Naive thymus-derived CD8-positive, alpha-beta T cell (primary cell): ENCODE measurements around the gene WNT4. TPM values are rescaled to one million over a fixed set of nuclear protein-coding genes. Genes with fewer than 3 reads are reported as not detected.

Experiments used
- ATAC-seq, 2 donors: fragments of 150-1000 bp; cut with Tn5 transposase in 1 of 2; sonication (Bioruptor Pico), chemical (Tn5 transposase) in 1 of 2; 1 replicate in 1 of 2; 2 replicates in 1 of 2; pipeline ENCODE4 v1.10.0; 2021; ENCODE audit warnings: mild to moderate bottlenecking in 2 of 2, moderate library complexity in 2 of 2
- POLR2A ChIA-PET: fragments of 350-600 bp; sonication (Branson Sonifier 250); formaldehyde crosslinking; loops from one replicate; lab custom pipeline; 2021; ENCODE audit warnings: antibody characterized with exemption; lab: Charles Lee
- DNase-seq, 10 donors: peaks; one replicate each; pipeline versions ENCODE4 v3.0.0 to v3.0.0-alpha.2; 2020 to 2022
- H3K27ac Mint-ChIP-seq, 10 donors: one replicate each; pipeline ENCODE4 v1.8.0; 2020 to 2022; ENCODE audit warnings: mild to moderate bottlenecking in 10 of 10, mixed read lengths in 10 of 10, moderate library complexity in 4 of 10, inconsistent platforms in 1 of 10
- H3K27me3 Mint-ChIP-seq, 5 donors: one replicate each; pipeline ENCODE4 v1.8.0; 2021 to 2022; ENCODE audit warnings: mixed read lengths in 5 of 5
- H3K36me3 Mint-ChIP-seq, 3 donors: one replicate each; pipeline ENCODE4 v1.8.0; 2020 to 2022; ENCODE audit warnings: mixed read lengths in 3 of 3, mild to moderate bottlenecking in 2 of 3, inconsistent platforms in 1 of 3
- H3K4me1 Mint-ChIP-seq, 4 donors: one replicate each; pipeline ENCODE4 v1.8.0; 2021 to 2022; ENCODE audit warnings: mixed read lengths in 4 of 4
- H3K4me3 Mint-ChIP-seq, 10 donors: one replicate each; pipeline ENCODE4 v1.8.0; 2020 to 2022; ENCODE audit warnings: mild to moderate bottlenecking in 10 of 10, mixed read lengths in 10 of 10, moderate library complexity in 6 of 10, inconsistent platforms in 1 of 10
- H3K9me3 Mint-ChIP-seq, 9 donors: one replicate each; pipeline ENCODE4 v1.8.0; 2020 to 2022; ENCODE audit warnings: mixed read lengths in 9 of 9, mild to moderate bottlenecking in 3 of 9, inconsistent platforms in 1 of 9, moderate library complexity in 1 of 9
- polyA plus RNA-seq, 3 donors: library from polyadenylated mRNA; unstranded; fragments of 300-500 nt; fragmentation: Illumina TruSeq; gene quantifications; one replicate each; pipeline ENCODE4 v1.2.3, GENCODE V29; 2021
- total RNA-seq, 8 experiments: library from RNA in 2 of 8; stranded (reverse) in 2 of 8; gene quantifications; one replicate each; pipeline ENCODE4 v1.2.3 and lab custom pipeline; 2021 to 2026

Gene WNT4
- total RNA-seq (not detected), polyA plus RNA-seq (not detected), total RNA-seq (lab: John Stamatoyannopoulos, UW) (0 to 0.07 (median 0) reads per million in 6 experiments)

GRCh38 chr1:22143065-22144033 lies at the start of gene WNT4:
TSS of gene WNT4 (minus strand) at chr1:22143097. CDS start at chr1:22142922, 175 bp downstream.
- ATAC-seq = peak; percentile 71 to 78
- Mint-ChIP-seq H3K27ac (no peak within 1 kb of the TSS), H3K36me3 (no peaks in the 10 kb centered on the region), H3K4me1 (peaks cover 4 to 15% (median 11%) of the 10 kb centered on the region in 4 donors), H3K27me3 (peaks cover 20 to 61% (median 51%) of the 10 kb centered on the region in 5 donors), H3K4me3 (peak within 1 kb of the TSS; percentile 64 to 89 (median 78)), H3K9me3 (no peaks in the 10 kb centered on the region)
- peak in 4 of 10 donors; percentile 8 to 36 (median 21) for DNase-seq
- POLR2A ChIA-PET = no interaction called here

DNA sequence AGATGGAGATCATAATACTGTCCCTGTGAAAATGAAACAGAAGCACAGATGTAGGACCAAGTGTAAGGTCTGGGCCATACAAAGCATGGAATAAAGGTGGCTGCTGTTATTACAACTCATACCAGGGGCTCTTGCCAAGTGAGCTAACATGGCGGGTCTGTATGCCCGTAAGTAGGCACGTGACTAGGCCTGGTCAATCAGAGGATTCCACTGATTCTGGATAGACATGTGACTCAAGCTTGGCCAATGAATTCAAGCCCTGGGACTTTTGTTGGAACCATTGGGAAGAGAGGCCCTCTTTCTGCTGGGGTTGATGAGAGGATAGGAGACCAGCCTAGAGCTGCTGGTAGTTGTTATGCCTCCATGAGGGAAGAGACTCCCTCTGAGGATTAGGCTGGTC lies 47.8 kb upstream of the WNT4 start:
- H3K27me3 Mint-ChIP-seq = peaks cover 4 to 28% (median 27%) of the 10 kb centered on the region in 5 donors
- H3K27ac Mint-ChIP-seq = no peak overlapping the region
- no peak overlapping the region for H3K4me3 Mint-ChIP-seq
- POLR2A ChIA-PET = no interaction called here
- no peaks in the 10 kb centered on the region for H3K36me3 Mint-ChIP-seq
- DNase-seq (no peak), ATAC-seq (no peak)
- peaks cover 0 to 3% (median 0%) of the 10 kb centered on the region in 4 donors for H3K4me1 Mint-ChIP-seq
- H3K9me3 Mint-ChIP-seq = no peaks in the 10 kb centered on the region

DNA sequence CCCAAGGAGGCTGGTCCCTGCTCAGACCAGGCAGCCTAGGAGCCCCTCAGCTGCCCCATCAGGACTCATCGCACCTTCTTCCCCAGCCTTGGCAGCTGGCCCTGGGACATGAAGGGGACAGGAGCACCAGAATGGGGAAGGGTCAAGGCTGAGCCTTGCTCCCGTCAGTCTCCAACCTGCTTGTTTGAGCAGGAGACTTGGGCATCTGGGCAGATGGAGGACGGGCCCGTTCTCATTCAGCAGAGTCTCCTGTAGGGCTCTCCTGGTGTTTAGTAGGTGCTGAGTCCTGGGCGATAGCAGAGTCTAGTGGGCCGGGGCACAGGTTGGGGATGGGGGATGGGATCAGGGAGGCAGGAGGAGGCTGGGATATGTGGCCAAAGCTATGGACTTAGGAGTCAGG lies 47.4 kb upstream of the WNT4 start:
- H3K4me1 Mint-ChIP-seq = peaks cover 0 to 5% (median 0%) of the 10 kb centered on the region in 4 donors
- H3K27ac Mint-ChIP-seq = peak overlapping the region in 1 of 10 donors; percentile 29
- no peak overlapping the region for H3K4me3 Mint-ChIP-seq
- POLR2A ChIA-PET = no interaction called here
- H3K9me3 Mint-ChIP-seq = no peaks in the 10 kb centered on the region
- peaks cover 6 to 33% (median 31%) of the 10 kb centered on the region in 5 donors for H3K27me3 Mint-ChIP-seq
- ATAC-seq (no peak), DNase-seq (no peak)
- no peaks in the 10 kb centered on the region for H3K36me3 Mint-ChIP-seq

DNA sequence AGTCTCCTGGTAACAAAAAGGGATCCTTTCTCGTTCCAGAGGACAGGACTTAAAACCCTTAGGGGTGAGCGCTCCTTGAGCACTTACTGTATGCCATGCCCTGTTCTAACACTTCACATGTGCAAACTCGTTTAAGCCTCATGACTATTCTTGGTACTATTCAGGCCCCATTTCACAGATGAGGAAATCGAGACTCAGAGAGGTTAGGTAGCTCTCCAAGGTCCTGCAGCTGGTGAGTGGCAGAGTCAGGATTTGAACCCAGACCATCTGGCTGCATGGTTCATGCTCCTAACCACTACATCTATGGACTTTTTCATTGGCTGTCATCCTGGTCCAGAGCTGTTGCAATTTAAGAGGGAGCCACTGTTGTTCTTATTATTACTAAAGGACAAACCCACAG lies 46.7 kb upstream of the WNT4 start:
- ATAC-seq (no peak), DNase-seq (no peak)
- H3K27me3 Mint-ChIP-seq = peaks cover 6 to 38% (median 31%) of the 10 kb centered on the region in 5 donors
- no peaks in the 10 kb centered on the region for H3K36me3 Mint-ChIP-seq
- POLR2A ChIA-PET = no interaction called here
- no peaks in the 10 kb centered on the region for H3K9me3 Mint-ChIP-seq
- peaks cover 0 to 5% (median 0%) of the 10 kb centered on the region in 4 donors for H3K4me1 Mint-ChIP-seq
- H3K27ac Mint-ChIP-seq = no peak overlapping the region
- no peak overlapping the region for H3K4me3 Mint-ChIP-seq

- DNase-seq (no peak), ATAC-seq (no peak)
- H3K4me1 Mint-ChIP-seq = peaks cover 0 to 5% (median 0%) of the 10 kb centered on the region in 4 donors
- H3K27me3 Mint-ChIP-seq = peaks cover 9 to 45% (median 34%) of the 10 kb centered on the region in 5 donors
- no peak overlapping the region for H3K27ac Mint-ChIP-seq
- POLR2A ChIA-PET = no interaction called here
- H3K9me3 Mint-ChIP-seq = no peaks in the 10 kb centered on the region
- no peak overlapping the region for H3K4me3 Mint-ChIP-seq
- H3K36me3 Mint-ChIP-seq = no peaks in the 10 kb centered on the region
Measured at GRCh38 chr1:22188914-22189313, 46.0 kb upstream of the WNT4 start.

GRCh38 chr1:22188436-22188835 lies 45.5 kb upstream of the WNT4 start:
- Mint-ChIP-seq H3K27me3 (peaks cover 9 to 46% (median 36%) of the 10 kb centered on the region in 5 donors), H3K9me3 (no peaks in the 10 kb centered on the region), H3K36me3 (no peaks in the 10 kb centered on the region), H3K4me1 (peaks cover 0 to 5% (median 0%) of the 10 kb centered on the region in 4 donors), H3K27ac (peak overlapping the region in 1 of 10 donors; percentile 30), H3K4me3 (no peak overlapping the region)
- DNase-seq = no peak
- POLR2A ChIA-PET = no interaction called here
- no peak for ATAC-seq

DNA sequence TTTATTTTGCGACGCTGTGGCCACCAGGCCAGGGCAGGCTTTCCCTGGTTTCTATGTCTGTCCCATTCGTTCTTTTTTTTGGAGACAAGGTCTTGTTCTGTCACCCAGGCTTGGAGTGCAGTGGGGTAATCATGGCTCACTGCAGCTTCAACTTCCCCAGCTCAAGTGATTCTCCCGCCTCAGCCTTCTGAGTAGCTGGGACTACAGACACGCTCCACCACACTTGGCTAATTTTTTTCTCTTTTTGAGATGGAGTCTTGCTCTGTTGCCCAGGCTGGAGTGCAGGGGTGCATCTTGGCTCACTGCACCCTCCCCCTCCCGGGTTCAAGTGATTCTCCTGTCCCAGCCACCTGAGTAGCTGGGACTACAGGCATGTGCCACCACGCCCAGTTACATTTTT lies 43.4 kb upstream of the WNT4 start:
- Mint-ChIP-seq H3K36me3 (no peaks in the 10 kb centered on the region), H3K9me3 (no peaks in the 10 kb centered on the region), H3K4me3 (no peak overlapping the region), H3K27ac (peak overlapping the region in 2 of 10 donors; percentile 23 to 51), H3K27me3 (peaks cover 14 to 58% (median 44%) of the 10 kb centered on the region in 5 donors), H3K4me1 (peaks cover 0 to 7% (median under 1%) of the 10 kb centered on the region in 4 donors)
- ATAC-seq = no peak
- POLR2A ChIA-PET = no interaction called here
- DNase-seq = no peak

DNA sequence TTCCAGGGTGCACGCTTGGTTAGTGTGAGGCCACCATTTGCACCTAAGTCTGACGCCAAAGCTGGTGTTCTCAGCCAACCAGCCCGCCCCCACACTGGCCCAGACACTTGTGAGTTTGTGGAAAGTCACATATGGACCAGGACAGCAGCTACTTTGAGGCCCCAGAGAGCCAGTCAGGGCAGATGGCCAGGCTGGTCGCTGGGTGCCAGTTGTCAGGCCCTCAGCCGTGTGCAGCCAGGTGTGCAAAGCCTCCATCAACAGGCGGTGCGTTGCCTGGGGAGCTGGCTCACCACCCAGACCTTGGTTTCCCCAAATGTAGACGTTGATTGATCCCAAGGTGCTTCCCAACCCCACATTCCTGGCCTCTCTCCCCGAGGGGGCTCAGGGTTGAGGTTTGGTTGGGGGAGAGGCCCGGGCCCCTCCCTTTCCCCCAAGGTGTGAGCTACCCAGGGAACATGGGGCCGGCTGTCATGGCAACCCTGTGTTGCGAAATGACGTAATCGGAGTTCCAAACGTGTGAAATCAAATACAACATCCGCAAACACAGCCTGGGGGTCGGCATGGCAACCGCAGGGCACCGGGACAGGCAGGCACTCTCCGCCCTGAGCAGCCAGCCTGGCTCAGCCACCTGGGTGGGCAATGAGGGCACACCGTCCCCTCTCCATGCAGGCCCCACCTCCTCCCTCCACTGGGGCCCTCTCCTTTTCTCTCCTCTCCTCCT lies 42.2 kb upstream of the WNT4 start:
- Mint-ChIP-seq H3K27ac (no peak overlapping the region), H3K36me3 (no peaks in the 10 kb centered on the region), H3K4me1 (peaks cover 0 to 7% (median under 1%) of the 10 kb centered on the region in 4 donors), H3K4me3 (no peak overlapping the region), H3K9me3 (no peaks in the 10 kb centered on the region), H3K27me3 (peaks cover 14 to 58% (median 42%) of the 10 kb centered on the region in 5 donors)
- POLR2A ChIA-PET = no interaction called here
- ATAC-seq = peak in 1 of 2 donors; percentile 18
- peak in 3 of 10 donors; percentile 4 to 21 (median 11) for DNase-seq

GRCh38 chr1:22184454-22184853 lies 41.6 kb upstream of the WNT4 start:
- DNase-seq = no peak
- peaks cover 0 to 7% (median under 1%) of the 10 kb centered on the region in 4 donors for H3K4me1 Mint-ChIP-seq
- POLR2A ChIA-PET = no interaction called here
- H3K4me3 Mint-ChIP-seq = no peak overlapping the region
- peaks cover 0 to 4% (median 0%) of the 10 kb centered on the region in 9 donors for H3K9me3 Mint-ChIP-seq
- H3K27ac Mint-ChIP-seq = peak overlapping the region in 1 of 10 donors; percentile 1
- ATAC-seq = no peak
- peaks cover 14 to 58% (median 42%) of the 10 kb centered on the region in 5 donors for H3K27me3 Mint-ChIP-seq
- H3K36me3 Mint-ChIP-seq = no peaks in the 10 kb centered on the region

DNA sequence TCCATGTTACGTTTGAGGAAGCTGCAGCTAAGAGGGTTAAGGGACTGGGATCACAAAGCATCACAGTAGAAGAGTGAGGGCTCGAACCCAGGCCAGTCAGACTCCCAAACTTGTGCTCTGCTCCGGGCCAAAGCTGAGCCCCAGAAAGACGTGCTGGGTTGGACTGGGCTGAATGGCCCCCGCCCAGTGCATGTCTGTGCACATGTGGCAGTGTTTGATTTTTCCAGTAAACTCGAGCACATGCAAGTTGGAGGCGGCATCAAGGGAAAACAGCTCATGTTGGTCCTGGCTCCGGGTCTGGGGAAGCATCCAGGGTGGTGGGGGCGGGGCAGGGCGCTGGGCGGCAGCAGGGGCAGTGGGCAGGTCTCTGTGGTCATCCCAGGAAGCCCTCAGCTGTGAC lies 39.8 kb upstream of the WNT4 start:
- DNase-seq = no peak
- peaks cover 0 to 5% (median 0%) of the 10 kb centered on the region in 9 donors for H3K9me3 Mint-ChIP-seq
- peaks cover 0 to 7% (median under 1%) of the 10 kb centered on the region in 4 donors for H3K4me1 Mint-ChIP-seq
- H3K27me3 Mint-ChIP-seq = peaks cover 13 to 46% (median 37%) of the 10 kb centered on the region in 5 donors
- H3K36me3 Mint-ChIP-seq = no peaks in the 10 kb centered on the region
- POLR2A ChIA-PET = no interaction called here
- H3K4me3 Mint-ChIP-seq = no peak overlapping the region
- ATAC-seq = no peak
- no peak overlapping the region for H3K27ac Mint-ChIP-seq

GRCh38 chr1:22179197-22179803 lies 36.4 kb upstream of the WNT4 start:
- peaks cover 0 to 5% (median 0%) of the 10 kb centered on the region in 9 donors for H3K9me3 Mint-ChIP-seq
- ATAC-seq = no peak
- no peaks in the 10 kb centered on the region for H3K36me3 Mint-ChIP-seq
- H3K27ac Mint-ChIP-seq = no peak overlapping the region
- H3K27me3 Mint-ChIP-seq = peaks cover 6 to 26% (median 17%) of the 10 kb centered on the region in 5 donors
- POLR2A ChIA-PET = no interaction called here
- H3K4me1 Mint-ChIP-seq = peaks cover 0 to 6% (median 3%) of the 10 kb centered on the region in 4 donors
- no peak for DNase-seq
- H3K4me3 Mint-ChIP-seq = no peak overlapping the region

DNA sequence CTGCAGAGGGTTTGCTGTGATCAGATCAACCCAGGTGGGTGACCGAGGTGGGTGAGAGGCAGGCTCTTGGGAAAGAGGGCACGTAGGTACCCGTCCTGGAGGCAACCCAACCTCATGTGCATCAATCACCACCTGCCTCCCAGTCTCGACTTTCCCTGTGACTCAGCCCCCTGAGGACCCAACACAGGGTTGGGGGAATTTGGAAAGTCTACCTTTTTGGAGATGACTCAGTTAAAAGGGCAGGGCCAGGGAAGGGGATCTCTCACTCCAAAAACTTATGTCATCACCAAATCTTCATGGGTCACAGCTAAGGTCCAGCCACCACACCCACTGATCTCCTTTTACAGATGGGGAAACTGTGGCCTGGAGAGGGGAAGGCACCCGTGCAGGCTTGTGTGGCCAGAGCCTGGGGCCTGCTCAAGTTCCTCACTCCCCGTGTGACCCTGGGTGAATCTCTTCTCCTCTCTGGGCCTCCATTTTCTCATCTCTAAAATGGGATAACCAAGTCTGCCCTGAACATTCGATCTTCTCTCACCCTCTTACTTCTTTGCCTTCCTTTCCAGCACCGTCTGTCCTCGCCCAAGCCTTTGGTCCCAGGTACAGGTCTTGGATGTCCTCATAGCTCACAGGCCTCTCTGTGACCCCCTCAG lies 34.6 kb upstream of the WNT4 start:
- H3K4me1 Mint-ChIP-seq = peaks cover 0 to 6% (median 3%) of the 10 kb centered on the region in 4 donors
- H3K4me3 Mint-ChIP-seq = no peak overlapping the region
- POLR2A ChIA-PET = no interaction called here
- ATAC-seq (no peak), DNase-seq (no peak)
- H3K36me3 Mint-ChIP-seq = no peaks in the 10 kb centered on the region
- H3K9me3 Mint-ChIP-seq = peaks cover 0 to 5% (median 0%) of the 10 kb centered on the region in 9 donors
- H3K27ac Mint-ChIP-seq = no peak overlapping the region
- H3K27me3 Mint-ChIP-seq = peaks cover 5 to 20% (median 12%) of the 10 kb centered on the region in 5 donors
